ELF-1 (cell line): ENCODE results near the gene TTLL8.
"Not testable (repeated sequence)": the region's sequence is repeated elsewhere in the genome, so short reads cannot be mapped to it uniquely, and the experiment has no call there.

Experiments used
- DNase-seq: peaks from one replicate; pipeline ENCODE4 v3.0.0-alpha.2; 2016; ENCODE audit warnings: low read depth, low spot score

TTLL8 gene

DNA sequence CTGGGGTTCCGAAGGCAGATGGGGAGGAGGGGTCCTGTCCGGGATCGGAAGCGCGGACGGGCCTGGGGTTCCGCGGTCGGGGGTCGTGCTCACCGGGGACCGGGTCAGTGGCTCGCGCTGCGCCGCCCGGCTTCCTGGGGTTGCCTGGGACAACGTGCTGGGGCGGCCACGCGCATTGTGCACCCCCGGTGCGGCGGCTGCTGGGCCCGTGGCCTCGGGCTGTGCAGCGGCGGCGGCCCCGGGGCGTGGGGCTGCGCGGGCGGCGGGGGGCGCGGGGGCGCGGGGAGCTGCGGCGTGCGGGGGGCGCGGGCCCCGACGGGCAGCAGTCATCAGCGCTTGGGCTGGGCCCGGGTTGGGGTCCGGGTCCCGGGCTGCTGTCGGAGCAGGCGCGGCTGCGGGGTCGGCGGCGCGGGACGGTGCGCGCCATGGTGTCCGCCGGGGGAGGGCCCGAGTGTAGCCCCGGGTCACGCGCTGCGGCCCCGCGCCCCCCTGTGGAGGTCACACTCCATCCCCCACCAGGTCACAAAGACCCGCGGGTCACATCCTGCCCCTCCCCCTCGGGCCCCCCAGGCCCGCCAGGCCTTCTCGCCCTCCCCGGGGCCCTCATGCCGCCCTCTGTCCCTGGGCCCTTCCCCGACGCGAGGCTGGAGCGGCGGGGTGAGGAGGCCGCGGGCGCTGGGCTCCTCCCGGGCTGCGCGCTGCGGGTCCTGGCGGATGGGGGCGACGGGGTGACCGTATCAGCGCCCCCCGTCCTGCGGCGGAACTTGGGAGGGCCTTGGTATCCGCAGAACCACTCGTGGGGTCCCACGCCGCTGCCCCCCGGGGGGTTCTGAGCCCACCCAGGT is at the start of gene TTLL8:
TTLL8 (minus strand) TSS at position 238 of the 845 bp plus-strand sequence.
- no peak for DNase-seq

DNA sequence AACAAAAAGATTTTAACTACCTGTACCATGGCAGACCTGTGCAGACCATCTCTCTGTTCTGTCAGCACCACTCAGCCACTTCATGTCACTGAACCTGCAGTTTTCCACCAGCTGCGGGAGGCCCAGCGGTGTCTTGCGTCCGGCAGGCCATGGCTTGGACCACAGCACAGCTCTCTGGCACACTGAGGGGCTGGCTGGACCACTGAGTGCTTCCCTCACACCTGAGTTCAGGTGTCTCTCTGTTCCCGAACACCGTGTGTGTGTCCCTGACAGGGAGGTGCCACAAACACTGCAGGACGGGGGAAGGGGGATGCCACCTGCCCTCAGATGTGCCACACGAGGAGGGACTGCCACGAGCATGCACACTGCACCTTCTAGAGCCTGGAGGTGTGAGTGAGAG is 49.4 kb upstream of the TTLL8 start:
- no peak for DNase-seq

DNA sequence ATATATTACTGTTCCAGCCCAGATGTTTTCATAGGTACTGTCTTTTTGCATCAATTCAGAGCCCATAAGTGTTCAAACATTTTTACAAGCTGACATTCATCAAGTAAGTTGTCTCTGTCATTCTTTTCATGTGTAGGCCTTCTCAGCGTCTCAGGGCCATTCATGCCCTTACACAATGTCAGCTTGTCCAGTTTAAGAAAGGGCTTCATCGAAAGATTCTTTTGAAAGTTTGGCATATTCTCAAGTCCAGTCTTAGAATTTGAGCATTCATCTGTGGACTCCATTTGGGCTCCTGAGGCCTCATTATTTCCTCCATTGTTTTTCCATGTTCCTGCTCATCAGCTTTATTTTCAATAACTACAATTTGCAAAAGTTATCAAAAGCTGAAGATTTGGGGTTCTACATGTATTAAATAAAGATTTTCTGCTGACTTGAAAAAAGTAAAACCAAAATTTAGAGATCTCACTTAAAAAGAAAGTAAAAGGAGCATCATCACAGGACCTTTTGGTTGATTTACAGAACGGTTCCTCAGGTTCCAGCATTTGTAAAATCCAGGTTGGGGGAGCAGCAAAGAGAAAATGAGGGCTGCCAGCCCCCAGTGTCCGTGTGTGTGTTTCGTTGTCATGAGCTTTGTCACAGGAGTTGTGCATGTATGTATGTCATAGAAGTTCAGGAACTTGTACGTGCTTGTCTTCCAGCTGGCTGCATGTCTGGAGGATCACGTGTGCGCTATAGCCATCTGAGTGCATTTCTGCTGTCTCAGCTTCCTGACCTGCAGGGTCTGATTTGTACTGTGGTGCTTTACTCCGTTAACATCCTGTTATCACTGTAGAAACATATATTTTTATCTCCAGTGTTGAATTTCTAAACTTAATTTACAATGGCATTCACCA is 47.4 kb upstream of the TTLL8 start:
- no peak for DNase-seq

DNA sequence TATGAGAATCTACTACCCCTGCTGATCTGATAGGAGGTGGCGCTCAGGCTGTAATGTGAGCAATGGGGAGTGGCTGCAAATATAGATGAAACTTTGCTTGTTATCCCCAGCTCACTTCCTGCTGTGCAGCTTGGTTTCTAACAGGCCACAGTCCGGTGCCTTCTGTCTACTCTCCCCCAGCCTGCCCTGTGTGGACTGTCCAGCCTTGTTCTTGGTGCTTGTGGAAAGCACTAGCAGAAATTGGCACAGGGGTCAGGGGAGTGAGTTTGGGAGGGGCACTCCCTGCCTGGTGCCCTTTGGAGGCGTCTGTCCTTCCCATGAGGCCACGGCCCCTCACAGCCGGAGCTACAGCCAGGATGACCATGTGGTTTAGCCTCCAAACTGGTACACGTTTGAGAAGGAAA is 46.0 kb upstream of the TTLL8 start:
- no peak for DNase-seq

- peak; percentile 28 for DNase-seq
Observed at GRCh38 chr22:50102946-50103345, 44.8 kb upstream of the TTLL8 start.

DNA sequence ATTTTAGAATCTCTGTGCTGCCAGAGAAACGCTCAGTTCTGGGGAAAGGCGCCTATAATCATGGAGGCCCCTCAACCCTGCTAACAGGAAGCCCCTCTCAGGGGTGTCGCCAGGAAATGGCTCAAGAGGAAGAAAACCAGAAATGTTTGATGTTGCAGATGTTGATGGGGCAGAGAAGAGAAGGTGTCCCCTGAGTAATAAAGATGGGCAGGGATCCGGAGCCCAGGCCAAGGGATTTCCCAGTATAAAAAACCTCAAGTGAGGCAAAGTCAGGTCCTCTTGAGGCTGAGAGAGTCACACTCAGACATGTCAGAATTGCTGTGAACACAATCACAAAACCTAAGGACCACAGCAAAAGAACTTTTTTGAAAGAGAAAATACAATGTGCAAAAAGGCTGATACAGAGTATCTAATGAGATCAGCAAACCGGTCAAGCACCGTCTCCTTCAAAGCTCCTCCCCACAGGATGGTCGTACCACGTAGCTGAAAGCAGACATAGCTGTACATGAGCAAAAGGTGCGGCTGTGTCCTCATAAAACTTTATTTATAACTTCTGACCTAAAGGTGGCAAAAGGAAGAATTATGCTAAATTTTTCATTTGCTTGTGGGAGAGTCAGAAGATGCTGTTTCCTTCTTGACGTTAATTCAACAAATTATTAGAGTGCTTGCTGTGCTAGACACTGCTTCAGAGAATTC is 43.9 kb upstream of the TTLL8 start:
- DNase-seq: no peak

DNA sequence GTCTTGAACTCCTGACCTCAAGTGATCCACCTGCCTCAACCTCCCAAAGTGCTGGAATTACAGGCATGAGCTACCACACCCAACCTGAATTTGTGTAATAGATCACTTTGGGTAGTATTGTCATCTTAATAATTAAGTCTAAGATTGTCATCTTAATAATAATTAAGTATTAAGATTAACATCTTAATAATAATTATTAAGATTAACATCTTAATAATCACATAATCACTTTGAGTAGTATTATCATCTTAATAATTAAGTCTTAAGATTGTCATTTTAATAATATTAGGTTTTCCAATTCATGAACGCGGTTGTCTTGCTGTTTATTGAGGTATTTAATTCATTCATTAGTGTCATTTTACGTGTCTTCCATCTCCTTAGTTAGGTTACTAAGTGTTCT is 40.0 kb upstream of the TTLL8 start:
- DNase-seq: no peak

- no peak for DNase-seq
Observed at GRCh38 chr22:50092342-50092741, 34.2 kb upstream of the TTLL8 start.

GRCh38 chr22:50091092-50091768 is 33.1 kb upstream of the TTLL8 start:
- DNase-seq: no peak

- no peak for DNase-seq
Observed at GRCh38 chr22:50090412-50090714, 32.3 kb upstream of the TTLL8 start.

- peak; percentile 74 for DNase-seq
Observed at GRCh38 chr22:50089682-50090411, 31.7 kb upstream of the TTLL8 start, which contains the start of gene MOV10L1. Gene MOV10L1, plus strand, starts transcription at chr22:50090006. Its CDS starts 83 bp downstream, at chr22:50090089.

DNA sequence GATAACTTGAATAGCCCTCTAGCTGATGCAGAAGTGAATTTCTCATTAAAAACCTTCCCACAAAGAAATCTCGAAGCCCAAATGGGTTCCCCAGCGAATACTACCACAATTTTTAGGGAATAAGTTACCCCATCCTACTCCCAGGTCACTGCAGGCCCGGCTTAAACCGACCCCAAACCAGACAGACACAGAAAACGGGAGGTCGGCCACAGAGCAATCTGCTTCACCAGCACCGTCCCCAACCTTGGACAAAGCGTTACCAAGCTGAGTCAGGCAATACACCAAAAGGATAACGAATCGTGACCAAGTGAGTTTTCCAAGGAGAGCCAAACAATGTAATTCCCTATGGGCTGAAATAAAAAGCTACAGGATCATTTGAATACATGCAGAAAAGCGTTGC is 31.1 kb upstream of the TTLL8 start:
- DNase-seq: no peak

- no peak for DNase-seq
Observed at GRCh38 chr22:50088096-50088495, 30.0 kb upstream of the TTLL8 start.

GRCh38 chr22:50087646-50088045 is 29.5 kb upstream of the TTLL8 start:
- no peak for DNase-seq

GRCh38 chr22:50086975-50087374 is 28.9 kb upstream of the TTLL8 start:
- DNase-seq: not testable (repeated sequence)

GRCh38 chr22:50086526-50086925 is 28.4 kb upstream of the TTLL8 start:
- no peak for DNase-seq

DNA sequence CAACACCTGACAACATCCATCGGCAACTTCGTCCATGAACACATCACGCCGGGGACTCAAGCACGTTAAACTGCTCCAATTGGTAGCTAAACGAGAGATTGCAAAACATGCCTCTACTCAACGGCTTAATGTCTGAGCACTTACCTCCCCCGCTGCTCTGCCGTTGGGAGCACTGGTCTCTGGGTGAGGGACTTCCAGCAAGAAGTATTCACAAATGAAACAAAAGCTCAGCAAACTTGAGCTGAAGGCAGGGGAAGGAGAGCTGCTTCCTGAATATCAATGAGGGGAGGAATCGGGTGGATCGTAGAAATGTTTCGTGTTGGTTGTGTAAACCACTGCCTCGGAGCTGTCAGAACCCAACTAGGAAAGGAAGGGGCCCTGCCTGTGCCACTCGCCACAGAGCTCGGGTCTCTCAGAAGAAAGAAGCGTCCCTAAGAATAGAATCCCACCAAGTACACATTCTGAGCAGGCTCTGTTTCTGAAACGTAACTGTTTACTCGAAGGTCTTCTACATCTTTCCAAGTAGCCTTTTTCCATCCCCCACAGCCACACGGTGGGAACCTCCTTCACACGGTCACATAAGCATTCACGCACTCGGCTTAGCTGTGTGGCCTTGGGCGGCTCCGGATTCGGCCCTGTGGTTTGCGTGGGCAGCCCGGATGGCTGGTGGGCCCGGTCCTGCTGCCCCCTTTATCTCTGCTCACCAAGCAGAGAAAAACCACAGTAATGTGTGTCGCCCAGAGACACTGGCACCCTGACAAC is 27.3 kb upstream of the TTLL8 start, which contains the start of gene MLC1:
MLC1 (minus strand) TSS at position 216 of the 762 bp plus-strand sequence. CDS start 524 bp downstream, outside the sequence.
- no peak for DNase-seq

GRCh38 chr22:50084614-50085021 is 26.5 kb upstream of the TTLL8 start:
- DNase-seq: no peak

DNA sequence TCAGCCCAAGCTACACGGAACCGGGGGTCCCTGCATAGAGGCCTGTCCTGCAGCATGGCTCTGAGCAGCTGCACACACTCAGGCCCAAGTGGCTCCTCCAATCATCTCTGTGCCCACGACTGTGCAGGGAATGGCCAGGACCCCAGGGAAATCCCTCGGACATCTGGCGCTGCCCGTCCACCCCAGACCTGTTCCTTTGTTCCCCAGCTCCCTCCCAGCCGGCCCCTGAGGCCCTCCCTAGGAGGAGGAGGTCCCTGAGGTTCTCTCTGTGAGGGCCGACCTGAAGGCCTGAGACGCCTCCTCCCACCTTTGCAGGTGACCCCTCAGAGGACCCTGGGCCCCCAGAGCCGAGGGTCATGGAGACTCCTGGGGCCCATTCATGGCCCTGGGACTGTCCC is 26.0 kb upstream of the TTLL8 start:
- DNase-seq: no peak
